H9 (cell line): ENCODE measurements around the gene DOC2A. TPM values are rescaled to one million over a fixed set of nuclear protein-coding genes. Genes with fewer than 3 reads are reported as not detected.

Source experiments
- DNase-seq: peaks from one replicate; pipeline ENCODE4 v3.0.0-alpha.2; 2017
- H2AFZ ChIP-seq: one replicate; pipeline ENCODE4 v1.6.1; 2013; ENCODE audit warnings: mild to moderate bottlenecking, low read length, control low read depth, moderate library complexity
- H2AK5ac ChIP-seq: 2 replicates; pipeline ENCODE4 v1.6.1; 2013; ENCODE audit warnings: low read length, control low read depth, mixed read lengths; ENCODE audit not compliant: insufficient read length
- H2BK120ac ChIP-seq: one replicate; pipeline ENCODE4 v1.6.1; 2013; ENCODE audit warnings: low read depth, mild to moderate bottlenecking, low read length, control low read depth, inconsistent platforms; ENCODE audit not compliant: poor library complexity, severe bottlenecking
- H2BK12ac ChIP-seq: 2 replicates; pipeline ENCODE4 v1.6.1; 2013; ENCODE audit warnings: low read length, control low read depth, mixed read lengths, low read depth; ENCODE audit not compliant: insufficient read length
- H2BK15ac ChIP-seq: 2 replicates; pipeline ENCODE4 v1.6.1; 2013; ENCODE audit warnings: low read depth, low read length, control low read depth
- H2BK20ac ChIP-seq: one replicate; pipeline ENCODE4 v1.6.1; 2013; ENCODE audit warnings: low read depth, mild to moderate bottlenecking, low read length, control low read depth, inconsistent platforms; ENCODE audit not compliant: poor library complexity, severe bottlenecking
- H2BK5ac ChIP-seq: 2 replicates; pipeline ENCODE4 v1.6.1; 2013; ENCODE audit warnings: low read length, control low read depth, mixed read lengths; ENCODE audit not compliant: insufficient read length
- H3K14ac ChIP-seq: 2 replicates; pipeline ENCODE4 v1.6.1; 2013; ENCODE audit warnings: low read length, control low read depth; ENCODE audit not compliant: insufficient read depth
- H3K18ac ChIP-seq: 2 replicates; pipeline ENCODE4 v1.6.1; 2013; ENCODE audit warnings: low read depth, mild to moderate bottlenecking, mixed read lengths, low read length, control low read depth; ENCODE audit not compliant: insufficient read length
- H3K23ac ChIP-seq: 2 replicates; pipeline ENCODE4 v1.6.1; 2013; ENCODE audit warnings: low read length, control low read depth, mixed read lengths, low read depth; ENCODE audit not compliant: insufficient read length
- H3K23me2 ChIP-seq: 2 replicates; pipeline ENCODE4 v1.6.1; 2013; ENCODE audit warnings: low read depth, mild to moderate bottlenecking, mixed read lengths, low read length, control low read depth; ENCODE audit not compliant: insufficient read length, poor library complexity, severe bottlenecking
- H3K27ac ChIP-seq: 2 replicates; pipeline ENCODE4 v1.5.1; 2013; ENCODE audit warnings: low read length, control low read depth, mixed read lengths, low read depth; ENCODE audit not compliant: insufficient read length
- H3K27me3 ChIP-seq: 2 replicates; pipeline ENCODE4 v1.6.1; 2013; ENCODE audit warnings: low read length, control low read depth, inconsistent platforms; ENCODE audit not compliant: insufficient read depth
- H3K4ac ChIP-seq: 2 replicates; pipeline ENCODE4 v1.6.1; 2013; ENCODE audit warnings: low read depth, mild to moderate bottlenecking, control low read depth, inconsistent platforms, low read length, moderate library complexity
- H3K4me1 ChIP-seq: 2 replicates; pipeline ENCODE4 v1.6.1; 2013; ENCODE audit warnings: low read length, control low read depth, inconsistent platforms; ENCODE audit not compliant: insufficient read depth
- H3K4me2 ChIP-seq: 2 replicates; pipeline ENCODE4 v1.6.1; 2013; ENCODE audit warnings: low read length, control low read depth, mixed read lengths; ENCODE audit not compliant: insufficient read length, insufficient read depth
- H3K56ac ChIP-seq: 2 replicates; pipeline ENCODE4 v1.6.1; 2013; ENCODE audit warnings: low read depth, mild to moderate bottlenecking, mixed read lengths, low read length, control low read depth; ENCODE audit not compliant: insufficient read length
- H3K79me1 ChIP-seq: 2 replicates; pipeline ENCODE4 v1.6.1; 2013; ENCODE audit warnings: low read depth, mild to moderate bottlenecking, moderate library complexity, low read length, control low read depth, inconsistent platforms; ENCODE audit not compliant: insufficient read depth, poor library complexity, severe bottlenecking
- H3K79me2 ChIP-seq: 2 replicates; pipeline ENCODE4 v1.6.1; 2013; ENCODE audit warnings: low read length, control low read depth, inconsistent platforms; ENCODE audit not compliant: insufficient read depth
- H3K9ac ChIP-seq: 2 replicates; pipeline ENCODE4 v1.6.1; 2013; ENCODE audit warnings: low read length, control low read depth, mixed read lengths; ENCODE audit not compliant: insufficient read length; ENCODE audit errors: extremely low read depth
- H3K9me3 ChIP-seq: one replicate; pipeline ENCODE4 v1.6.1; 2013; ENCODE audit warnings: low read depth, low read length, inconsistent platforms; ENCODE audit not compliant: control insufficient read depth
- H3T11ph ChIP-seq: one replicate; pipeline ENCODE4 v1.6.1; 2013; ENCODE audit warnings: mild to moderate bottlenecking, low read length, control low read depth, inconsistent platforms
- H4K20me1 ChIP-seq: one replicate; pipeline ENCODE4 v1.6.1; 2013; ENCODE audit not compliant: control insufficient read depth, insufficient read length, insufficient read depth
- H4K5ac ChIP-seq: 2 replicates; pipeline ENCODE4 v1.6.1; 2013; ENCODE audit warnings: low read depth, mild to moderate bottlenecking, mixed read lengths, low read length, control low read depth; ENCODE audit not compliant: insufficient read length
- H4K8ac ChIP-seq: replicated peaks from 2 replicates; pipeline ENCODE4 v1.6.1; 2013; ENCODE audit warnings: low read length, control low read depth, mixed read lengths, low read depth; ENCODE audit not compliant: insufficient read length
- H4K91ac ChIP-seq: 2 replicates; pipeline ENCODE4 v1.6.1; 2013; ENCODE audit warnings: low read depth, mild to moderate bottlenecking, moderate library complexity, mixed read lengths, low read length, control low read depth; ENCODE audit not compliant: insufficient read length
- H3K27ac Mint-ChIP-seq, 3 experiments: 2 replicates in 2 of 3; 3 replicates in 1 of 3; pipeline ENCODE4 v1.8.0; 2020 to 2021; ENCODE audit warnings: mixed read lengths in 3 of 3, mild to moderate bottlenecking in 1 of 3, moderate library complexity in 1 of 3
- H3K27me3 Mint-ChIP-seq: 2 replicates; pipeline ENCODE4 v1.8.0; 2021; ENCODE audit warnings: low read depth, mild to moderate bottlenecking, moderate library complexity, mixed read lengths
- H3K36me3 Mint-ChIP-seq, 3 experiments: 2 replicates in 2 of 3; 3 replicates in 1 of 3; pipeline ENCODE4 v1.8.0; 2020 to 2021; ENCODE audit warnings: low read depth in 3 of 3, mixed read lengths in 3 of 3; ENCODE audit not compliant: insufficient read depth in 1 of 3
- H3K4me1 Mint-ChIP-seq, 2 experiments: 2 replicates each; pipeline ENCODE4 v1.8.0; 2020; ENCODE audit warnings: mixed read lengths in 2 of 2
- H3K4me3 Mint-ChIP-seq, 2 experiments: 2 replicates in 1 of 2; 3 replicates in 1 of 2; pipeline ENCODE4 v1.8.0; 2020 to 2021; ENCODE audit warnings: mild to moderate bottlenecking in 2 of 2, mixed read lengths in 2 of 2, moderate library complexity in 1 of 2
- H3K9me3 Mint-ChIP-seq, 2 experiments: 2 replicates in 1 of 2; 3 replicates in 1 of 2; pipeline ENCODE4 v1.8.0; 2020; ENCODE audit warnings: mild to moderate bottlenecking in 2 of 2, mixed read lengths in 2 of 2, moderate library complexity in 1 of 2
- WGBS: extraction: QIAGEN DNeasy Blood & Tissue Kit; methylation state at CpG from one replicate; pipeline ENCODE4 v1.1.7; 2013; ENCODE audit warnings: missing lambda C conversion rate, low lambda C conversion rate, mixed read lengths; ENCODE audit not compliant: insufficient read length; ENCODE audit errors: extremely low coverage; 5-methylcytosine and 5-hydroxymethylcytosine counted together
- total RNA-seq: library from RNA; stranded (reverse); gene quantifications from 2 replicates; pipeline ENCODE4 v1.2.1, GENCODE V29; 2021
- TF ChIP-seq, protein P1 (sequence below): fragments of 200-600 bp; sonication (generic); conservative IDR thresholded peaks from 3 replicates; pipeline ENCODE4 v1.8.0; 2021; ENCODE audit warnings: antibody characterized with exemption, mild to moderate bottlenecking

The DOC2A gene
- total RNA-seq, 1 experiment from 2014 or later = 12.2 TPM

DNA sequence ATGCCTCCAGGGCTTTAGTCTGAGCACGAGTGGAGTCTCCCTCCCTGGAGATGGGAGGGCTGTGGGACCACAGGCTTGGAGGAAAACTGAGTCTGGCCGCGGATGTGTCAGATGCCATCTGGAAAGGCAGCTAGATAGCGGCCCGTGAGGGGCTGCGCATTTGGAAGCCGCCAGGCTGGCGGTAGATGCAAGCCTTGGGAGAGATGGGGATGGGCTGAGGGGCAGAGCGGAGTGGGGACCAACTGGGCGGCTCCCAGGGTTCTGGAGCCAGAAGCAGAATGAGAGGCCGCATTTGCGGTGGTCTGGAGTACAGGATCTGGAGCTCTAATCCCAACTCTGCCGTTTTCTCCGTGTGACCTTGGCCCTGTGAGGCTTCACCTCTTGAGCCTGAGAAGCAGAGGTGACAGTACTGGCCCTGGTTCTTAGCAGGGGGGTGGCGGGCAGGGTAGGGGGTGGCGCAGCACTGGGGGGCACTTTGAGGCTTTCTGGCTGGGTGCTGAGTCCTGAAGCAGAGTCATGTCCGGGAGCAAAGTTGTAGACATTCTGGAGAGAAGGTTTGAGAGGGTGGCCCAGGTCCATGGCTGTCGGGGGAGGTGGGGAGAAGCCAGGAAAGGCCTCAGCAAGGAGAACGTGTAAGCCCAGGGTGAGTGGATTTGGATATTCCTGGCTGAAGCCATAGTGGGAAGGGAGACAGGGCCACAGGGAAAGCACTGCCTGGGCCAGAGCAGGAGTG, 8.0 kb downstream of the DOC2A start:
- Mint-ChIP-seq H3K27ac (peak overlapping the region in 2 of 3 experiments; percentile 46 to 67; a peak in 3 of 7 replicates), H3K9me3 (no peaks in the 10 kb centered on the region; a peak in 1 of 5 replicates), H3K36me3 (peaks cover 26 to 48% (median 32%) of the 10 kb centered on the region in 3 experiments), H3K27me3 (no peaks in the 10 kb centered on the region), H3K4me1 (peaks cover 0 to 19% of the 10 kb centered on the region in 2 experiments; a peak in 2 of 4 replicates), H3K4me3 (no peak overlapping the region)
- no CpG with 5 or more reads among the region's 19 CpGs for WGBS
- H3K4me2 ChIP-seq = no peak overlapping the region
- TF ChIP-seq, protein P1, sequence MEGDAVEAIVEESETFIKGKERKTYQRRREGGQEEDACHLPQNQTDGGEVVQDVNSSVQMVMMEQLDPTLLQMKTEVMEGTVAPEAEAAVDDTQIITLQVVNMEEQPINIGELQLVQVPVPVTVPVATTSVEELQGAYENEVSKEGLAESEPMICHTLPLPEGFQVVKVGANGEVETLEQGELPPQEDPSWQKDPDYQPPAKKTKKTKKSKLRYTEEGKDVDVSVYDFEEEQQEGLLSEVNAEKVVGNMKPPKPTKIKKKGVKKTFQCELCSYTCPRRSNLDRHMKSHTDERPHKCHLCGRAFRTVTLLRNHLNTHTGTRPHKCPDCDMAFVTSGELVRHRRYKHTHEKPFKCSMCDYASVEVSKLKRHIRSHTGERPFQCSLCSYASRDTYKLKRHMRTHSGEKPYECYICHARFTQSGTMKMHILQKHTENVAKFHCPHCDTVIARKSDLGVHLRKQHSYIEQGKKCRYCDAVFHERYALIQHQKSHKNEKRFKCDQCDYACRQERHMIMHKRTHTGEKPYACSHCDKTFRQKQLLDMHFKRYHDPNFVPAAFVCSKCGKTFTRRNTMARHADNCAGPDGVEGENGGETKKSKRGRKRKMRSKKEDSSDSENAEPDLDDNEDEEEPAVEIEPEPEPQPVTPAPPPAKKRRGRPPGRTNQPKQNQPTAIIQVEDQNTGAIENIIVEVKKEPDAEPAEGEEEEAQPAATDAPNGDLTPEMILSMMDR = no peak
- H2AK5ac ChIP-seq = no peak overlapping the region
- H2BK15ac ChIP-seq = no peak overlapping the region
- no peak overlapping the region for H4K91ac ChIP-seq
- no peaks in the 10 kb centered on the region for H3K27me3 ChIP-seq
- H3K79me2 ChIP-seq = no peaks in the 10 kb centered on the region
- H2BK5ac ChIP-seq = no peak overlapping the region
- no peaks in the 10 kb centered on the region for H3K79me1 ChIP-seq
- no peak overlapping the region for H3K18ac ChIP-seq
- H2AFZ ChIP-seq = no peak overlapping the region
- H4K5ac ChIP-seq = no peak overlapping the region
- H3T11ph ChIP-seq = no peak overlapping the region
- no peak overlapping the region for H2BK12ac ChIP-seq
- no peaks in the 10 kb centered on the region for H4K20me1 ChIP-seq
- no peak overlapping the region; the same call in 1 of the 2 replicates for H3K14ac ChIP-seq
- H3K56ac ChIP-seq = no peak overlapping the region
- H3K4me1 ChIP-seq = 0 out of 2 replicates have a peak, but pooled peaks cover 2% of the 10 kb centered on the region
- H3K23me2 ChIP-seq = peaks cover 5% of the 10 kb centered on the region
- H3K9me3 ChIP-seq = no peaks in the 10 kb centered on the region
- H4K8ac ChIP-seq = no peak overlapping the region
- H3K4ac ChIP-seq = no peak overlapping the region
- no peak overlapping the region for H3K9ac ChIP-seq
- no peak overlapping the region for H2BK120ac ChIP-seq
- no peak overlapping the region for H3K27ac ChIP-seq
- DNase-seq = no peak
- H2BK20ac ChIP-seq = no peak overlapping the region
- no peak overlapping the region for H3K23ac ChIP-seq
